ENCODE data around the gene MAGOH. TPM values are rescaled to one million over a fixed set of nuclear protein-coding genes. Genes with fewer than 3 reads are reported as not detected.

The MAGOH gene
- total and polyA plus RNA-seq, 9 of the 15 experiments (the other 6 are each of a cell fraction or from before 2014, with no cell fraction given), result 102 to 342 (median 135) TPM

DNA sequence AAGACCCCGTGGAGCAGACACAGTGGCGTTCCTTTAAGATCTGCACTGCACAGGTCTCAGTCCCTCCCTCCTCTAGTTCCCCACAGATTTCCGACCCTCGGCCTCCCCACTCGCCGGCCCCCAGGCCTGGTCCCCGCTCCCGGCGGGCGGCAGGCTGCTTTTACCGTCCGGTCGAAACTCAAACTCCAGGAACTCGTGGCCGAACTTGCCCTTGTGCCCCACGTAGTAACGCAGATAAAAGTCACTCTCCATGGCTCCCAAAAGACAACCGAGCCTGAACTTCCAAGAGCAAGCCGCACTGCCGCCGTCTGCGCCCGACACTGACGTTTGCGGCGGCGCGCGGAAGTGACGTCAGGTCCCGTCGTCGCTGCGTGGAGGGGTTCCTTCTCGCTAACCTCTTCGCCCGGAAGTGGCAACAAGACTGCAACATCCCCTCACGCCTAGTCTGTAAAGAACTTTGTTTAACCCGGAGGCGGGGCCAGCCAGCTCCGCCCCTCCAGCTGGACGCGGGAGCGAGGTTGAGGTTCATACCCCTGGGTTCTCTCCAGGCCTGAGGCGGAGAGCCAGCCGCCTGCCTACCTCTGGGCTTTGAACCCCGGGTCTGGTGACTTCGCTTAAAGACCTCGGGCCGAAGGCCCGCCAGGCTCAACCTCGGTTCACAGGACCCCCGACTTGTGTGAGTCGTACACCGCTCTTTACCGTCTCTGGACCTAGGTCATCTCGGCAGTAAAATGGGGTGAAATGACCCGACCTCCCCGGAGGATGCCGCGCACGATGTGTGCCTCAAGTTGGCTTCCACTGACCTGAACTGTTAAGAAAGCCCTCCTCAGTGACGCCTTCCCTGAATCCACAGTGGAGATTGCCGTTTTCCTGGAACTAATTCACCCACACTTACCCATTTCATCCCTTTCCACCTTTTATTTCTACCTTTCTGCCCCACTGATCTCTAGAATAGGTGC lies at the start of gene MAGOH (continued):
- TF ChIP-seq, protein P1, sequence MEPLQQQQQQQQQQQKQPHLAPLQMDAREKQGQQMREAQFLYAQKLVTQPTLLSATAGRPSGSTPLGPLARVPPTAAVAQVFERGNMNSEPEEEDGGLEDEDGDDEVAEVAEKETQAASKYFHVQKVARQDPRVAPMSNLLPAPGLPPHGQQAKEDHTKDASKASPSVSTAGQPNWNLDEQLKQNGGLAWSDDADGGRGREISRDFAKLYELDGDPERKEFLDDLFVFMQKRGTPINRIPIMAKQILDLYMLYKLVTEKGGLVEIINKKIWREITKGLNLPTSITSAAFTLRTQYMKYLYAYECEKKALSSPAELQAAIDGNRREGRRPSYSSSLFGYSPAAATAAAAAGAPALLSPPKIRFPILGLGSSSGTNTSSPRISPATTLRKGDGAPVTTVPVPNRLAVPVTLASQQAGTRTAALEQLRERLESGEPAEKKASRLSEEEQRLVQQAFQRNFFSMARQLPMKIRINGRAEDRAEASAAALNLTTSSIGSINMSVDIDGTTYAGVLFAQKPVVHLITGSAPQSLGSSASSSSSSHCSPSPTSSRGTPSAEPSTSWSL (CRISPR knock-in tag; IDR thresholded peaks at IDR 0.05; ENCODE audit: borderline replicate concordance), result no peak
- TF ChIP-seq RB1 (IDR thresholded peaks at IDR 0.05; ENCODE audit: low read depth) (peak; percentile 85; the same call in 1 of the 2 replicates), ZNF146 (CRISPR knock-in tag; IDR thresholded peaks at IDR 0.05; ENCODE audit: unreplicated experiment) (no peak), CAMTA2 (CRISPR knock-in tag; conservative IDR thresholded peaks at IDR 0.05) (0 out of 2 replicates have a peak, but pooled peaks have one; percentile 8), SRSF7 (optimal IDR thresholded peaks at IDR 0.05; ENCODE audit: low read depth, low read length) (no peak), XRCC3 (IDR thresholded peaks at IDR 0.05) (no peak), SPI1 (IDR thresholded peaks at IDR 0.05; ENCODE audit: borderline replicate concordance, low read depth, low read length) (peak; percentile 52; the same call in 1 of the 2 replicates), STAT5A (IDR thresholded peaks at IDR 0.05; ENCODE audit: borderline replicate concordance, low read length) (no peak), ZKSCAN1 (IDR thresholded peaks at IDR 0.05; ENCODE audit: low read depth, low read length) (peak; percentile 58), NBN (IDR thresholded peaks at IDR 0.05; ENCODE audit: low read depth) (peak; percentile 97), ZNF212 (CRISPR knock-in tag; IDR thresholded peaks at IDR 0.05) (no peak), POLR2A (conservative IDR thresholded peaks at IDR 0.05) (peak; percentile 93), HDAC2 (IDR thresholded peaks at IDR 0.05) (peak; percentile 85; the same call in 1 of the 2 replicates), TBP (optimal IDR thresholded peaks at IDR 0.05; ENCODE audit: low read depth, low read length) (peak; percentile 77), ZBTB8A (IDR thresholded peaks at IDR 0.05; ENCODE audit: partially characterized antibody) (no peak), GABPB2 (CRISPR knock-in tag; conservative IDR thresholded peaks at IDR 0.05) (no peak)
- TF ChIP-seq, protein P2, sequence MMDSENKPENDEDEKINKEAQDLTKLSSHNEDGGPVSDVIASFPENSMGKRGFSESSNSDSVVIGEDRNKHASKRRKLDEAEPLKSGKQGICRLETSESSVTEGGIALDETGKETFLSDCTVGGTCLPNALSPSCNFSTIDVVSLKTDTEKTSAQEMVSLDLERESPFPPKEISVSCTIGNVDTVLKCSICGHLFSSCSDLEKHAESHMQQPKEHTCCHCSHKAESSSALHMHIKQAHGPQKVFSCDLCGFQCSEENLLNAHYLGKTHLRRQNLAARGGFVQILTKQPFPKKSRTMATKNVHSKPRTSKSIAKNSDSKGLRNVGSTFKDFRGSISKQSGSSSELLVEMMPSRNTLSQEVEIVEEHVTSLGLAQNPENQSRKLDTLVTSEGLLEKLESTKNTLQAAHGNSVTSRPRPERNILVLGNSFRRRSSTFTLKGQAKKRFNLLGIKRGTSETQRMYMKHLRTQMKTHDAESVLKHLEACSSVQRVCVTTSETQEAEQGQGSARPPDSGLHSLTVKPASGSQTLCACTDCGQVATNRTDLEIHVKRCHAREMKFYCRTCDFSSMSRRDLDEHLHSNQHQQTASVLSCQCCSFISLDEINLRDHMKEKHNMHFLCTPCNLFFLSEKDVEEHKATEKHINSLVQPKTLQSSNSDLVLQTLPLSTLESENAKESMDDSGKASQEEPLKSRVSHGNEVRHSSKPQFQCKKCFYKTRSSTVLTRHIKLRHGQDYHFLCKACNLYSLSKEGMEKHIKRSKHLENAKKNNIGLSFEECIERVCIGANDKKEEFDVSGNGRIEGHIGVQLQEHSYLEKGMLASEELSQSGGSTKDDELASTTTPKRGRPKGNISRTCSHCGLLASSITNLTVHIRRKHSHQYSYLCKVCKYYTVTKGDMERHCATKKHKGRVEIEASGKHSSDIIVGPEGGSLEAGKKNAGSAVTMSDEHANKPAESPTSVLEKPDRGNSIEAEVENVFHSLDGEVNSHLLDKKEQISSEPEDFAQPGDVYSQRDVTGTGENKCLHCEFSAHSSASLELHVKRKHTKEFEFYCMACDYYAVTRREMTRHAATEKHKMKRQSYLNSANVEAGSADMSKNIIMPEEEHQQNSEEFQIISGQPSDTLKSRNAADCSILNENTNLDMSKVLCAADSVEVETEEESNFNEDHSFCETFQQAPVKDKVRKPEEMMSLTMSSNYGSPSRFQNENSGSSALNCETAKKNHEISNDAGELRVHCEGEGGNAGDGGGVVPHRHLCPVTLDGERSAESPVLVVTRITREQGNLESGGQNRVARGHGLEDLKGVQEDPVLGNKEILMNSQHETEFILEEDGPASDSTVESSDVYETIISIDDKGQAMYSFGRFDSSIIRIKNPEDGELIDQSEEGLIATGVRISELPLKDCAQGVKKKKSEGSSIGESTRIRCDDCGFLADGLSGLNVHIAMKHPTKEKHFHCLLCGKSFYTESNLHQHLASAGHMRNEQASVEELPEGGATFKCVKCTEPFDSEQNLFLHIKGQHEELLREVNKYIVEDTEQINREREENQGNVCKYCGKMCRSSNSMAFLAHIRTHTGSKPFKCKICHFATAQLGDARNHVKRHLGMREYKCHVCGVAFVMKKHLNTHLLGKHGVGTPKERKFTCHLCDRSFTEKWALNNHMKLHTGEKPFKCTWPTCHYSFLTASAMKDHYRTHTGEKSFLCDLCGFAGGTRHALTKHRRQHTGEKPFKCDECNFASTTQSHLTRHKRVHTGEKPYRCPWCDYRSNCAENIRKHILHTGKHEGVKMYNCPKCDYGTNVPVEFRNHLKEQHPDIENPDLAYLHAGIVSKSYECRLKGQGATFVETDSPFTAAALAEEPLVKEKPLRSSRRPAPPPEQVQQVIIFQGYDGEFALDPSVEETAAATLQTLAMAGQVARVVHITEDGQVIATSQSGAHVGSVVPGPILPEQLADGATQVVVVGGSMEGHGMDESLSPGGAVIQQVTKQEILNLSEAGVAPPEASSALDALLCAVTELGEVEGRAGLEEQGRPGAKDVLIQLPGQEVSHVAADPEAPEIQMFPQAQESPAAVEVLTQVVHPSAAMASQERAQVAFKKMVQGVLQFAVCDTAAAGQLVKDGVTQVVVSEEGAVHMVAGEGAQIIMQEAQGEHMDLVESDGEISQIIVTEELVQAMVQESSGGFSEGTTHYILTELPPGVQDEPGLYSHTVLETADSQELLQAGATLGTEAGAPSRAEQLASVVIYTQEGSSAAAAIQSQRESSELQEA (IDR thresholded peaks at IDR 0.05; ENCODE audit: low read depth), result no peak
- TF ChIP-seq, protein P3, sequence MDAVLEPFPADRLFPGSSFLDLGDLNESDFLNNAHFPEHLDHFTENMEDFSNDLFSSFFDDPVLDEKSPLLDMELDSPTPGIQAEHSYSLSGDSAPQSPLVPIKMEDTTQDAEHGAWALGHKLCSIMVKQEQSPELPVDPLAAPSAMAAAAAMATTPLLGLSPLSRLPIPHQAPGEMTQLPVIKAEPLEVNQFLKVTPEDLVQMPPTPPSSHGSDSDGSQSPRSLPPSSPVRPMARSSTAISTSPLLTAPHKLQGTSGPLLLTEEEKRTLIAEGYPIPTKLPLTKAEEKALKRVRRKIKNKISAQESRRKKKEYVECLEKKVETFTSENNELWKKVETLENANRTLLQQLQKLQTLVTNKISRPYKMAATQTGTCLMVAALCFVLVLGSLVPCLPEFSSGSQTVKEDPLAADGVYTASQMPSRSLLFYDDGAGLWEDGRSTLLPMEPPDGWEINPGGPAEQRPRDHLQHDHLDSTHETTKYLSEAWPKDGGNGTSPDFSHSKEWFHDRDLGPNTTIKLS (IDR thresholded peaks at IDR 0.05; ENCODE audit: borderline replicate concordance, low read depth), result peak; percentile 93

Data from K562 (cell line).